ENCODE results near the gene RBAK.

RBAK gene

GRCh38 chr7:5077740-5078139 lies 32.1 kb downstream of the RBAK start:
- Histone ChIP-seq H3K27ac (ENCODE audit: low read depth, low read length) (no peak overlapping the region), H3K4me2 (ENCODE audit: low read depth, low read length, poor library complexity, severe bottlenecking) (no peak overlapping the region), H2AFZ (ENCODE audit: low read depth, low read length, severe bottlenecking) (no peak overlapping the region)

GRCh38 chr7:5082806-5083205 lies 37.1 kb downstream of the RBAK start:
- H3K27me3 ChIP-seq (ENCODE audit: low read length): no peaks in the 10 kb centered on the region
- no peak overlapping the region for H3K4me2 ChIP-seq (ENCODE audit: low read depth, low read length, poor library complexity, severe bottlenecking)
- TF ChIP-seq CTCF (IDR thresholded peaks at IDR 0.05; ENCODE audit: insufficient read depth, low read length, poor library complexity, severe bottlenecking) (no peak), EZH2phosphoT487 (conservative IDR thresholded peaks at IDR 0.05; ENCODE audit: low read length) (no peak)

More at GRCh38 chr7:5077740-5078139, 32.1 kb downstream of the RBAK start:
- Histone ChIP-seq H3K79me2 (ENCODE audit: insufficient read depth, low read length) (no peaks in the 10 kb centered on the region), H4K20me1 (ENCODE audit: low read depth, low read length) (no peaks in the 10 kb centered on the region), H3K9me3 (ENCODE audit: insufficient read depth, low read length) (no peaks in the 10 kb centered on the region), H3K9ac (ENCODE audit: low read length) (no peak overlapping the region), H3K27me3 (ENCODE audit: low read length) (no peaks in the 10 kb centered on the region), H3K36me3 (ENCODE audit: low read length) (no peaks in the 10 kb centered on the region), H3K9me2 (replicated peaks; ENCODE audit: insufficient read depth, low read length) (no peaks in the 10 kb centered on the region), H3F3A (ENCODE audit: insufficient read depth) (no peaks in the 10 kb centered on the region), H3K4me3 (ENCODE audit: insufficient read depth, low read length, poor library complexity, severe bottlenecking) (no peak overlapping the region)
- no peak for TF ChIP-seq CTCF (IDR thresholded peaks at IDR 0.05; ENCODE audit: insufficient read depth, low read length, poor library complexity, severe bottlenecking)
- TF ChIP-seq EZH2phosphoT487 (conservative IDR thresholded peaks at IDR 0.05; ENCODE audit: low read length): no peak

GRCh38 chr7:5083311-5083711 lies 37.7 kb downstream of the RBAK start:
- Histone ChIP-seq H4K20me1 (ENCODE audit: low read depth, low read length) (no peaks in the 10 kb centered on the region), H3K27me3 (ENCODE audit: low read length) (no peaks in the 10 kb centered on the region), H3K9me3 (ENCODE audit: insufficient read depth, low read length) (no peaks in the 10 kb centered on the region), H3K9me2 (replicated peaks; ENCODE audit: insufficient read depth, low read length) (no peaks in the 10 kb centered on the region), H3F3A (ENCODE audit: insufficient read depth) (no peaks in the 10 kb centered on the region), H2AFZ (ENCODE audit: low read depth, low read length, severe bottlenecking) (no peak overlapping the region), H3K4me3 (ENCODE audit: insufficient read depth, low read length, poor library complexity, severe bottlenecking) (no peak overlapping the region), H3K27ac (ENCODE audit: low read depth, low read length) (no peak overlapping the region), H3K4me2 (ENCODE audit: low read depth, low read length, poor library complexity, severe bottlenecking) (no peak overlapping the region), H3K79me2 (ENCODE audit: insufficient read depth, low read length) (no peaks in the 10 kb centered on the region), H3K9ac (ENCODE audit: low read length) (no peak overlapping the region), H3K36me3 (ENCODE audit: low read length) (no peaks in the 10 kb centered on the region)
- no peak for TF ChIP-seq EZH2phosphoT487 (conservative IDR thresholded peaks at IDR 0.05; ENCODE audit: low read length)
- no peak for TF ChIP-seq CTCF (IDR thresholded peaks at IDR 0.05; ENCODE audit: insufficient read depth, low read length, poor library complexity, severe bottlenecking)

More at GRCh38 chr7:5082806-5083205, 37.1 kb downstream of the RBAK start:
- Histone ChIP-seq H3F3A (ENCODE audit: insufficient read depth) (no peaks in the 10 kb centered on the region), H3K9ac (ENCODE audit: low read length) (no peak overlapping the region), H3K9me3 (ENCODE audit: insufficient read depth, low read length) (no peaks in the 10 kb centered on the region), H3K9me2 (replicated peaks; ENCODE audit: insufficient read depth, low read length) (no peaks in the 10 kb centered on the region), H3K27ac (ENCODE audit: low read depth, low read length) (no peak overlapping the region), H3K4me3 (ENCODE audit: insufficient read depth, low read length, poor library complexity, severe bottlenecking) (no peak overlapping the region), H3K36me3 (ENCODE audit: low read length) (no peaks in the 10 kb centered on the region), H2AFZ (ENCODE audit: low read depth, low read length, severe bottlenecking) (no peak overlapping the region), H3K79me2 (ENCODE audit: insufficient read depth, low read length) (no peaks in the 10 kb centered on the region), H4K20me1 (ENCODE audit: low read depth, low read length) (no peaks in the 10 kb centered on the region)

Data from SU-DHL-6 (cell line).